HepG2 (cell line): ENCODE data around the gene CLIP2. TPM values are rescaled to one million over a fixed set of nuclear protein-coding genes. Genes with fewer than 3 reads are reported as not detected.

ENCODE experiments used
- ATAC-seq: fragments of 200-7000 bp; cut with Tn5 transposase; 3 replicates; pipeline ENCODE4 v1.9.1; 2020; ENCODE audit warnings: mild to moderate bottlenecking, moderate library complexity
- BruUV-seq: library from RNA; stranded (reverse); fragments of 400-500 nt; replicated peaks from 2 replicates; lab custom pipeline; 2021; lab: Mats Ljungman, UMichigan
- CTCF ChIA-PET: fragments of 300-600 bp; formaldehyde crosslinking; extraction: SDS; loops from one replicate; lab custom pipeline; 2021; ENCODE audit warnings: low total read pairs, inconsistent platforms, low intra/inter-chr PET ratio; lab: Yijun Ruan, JAX
- POLR2A ChIA-PET: fragments of 350-600 bp; sonication (Branson Sonifier 250); formaldehyde crosslinking; loops from one replicate; lab custom pipeline; 2020; ENCODE audit warnings: antibody characterized with exemption, inconsistent platforms; lab: Yijun Ruan, JAX
- DNase-seq: peaks from one replicate; pipeline ENCODE4 v3.0.0-alpha.2; 2015; ENCODE audit warnings: low spot score
- FAIRE-seq: peaks from 3 replicates; lab custom pipeline; 2011; peaks lifted over from hg19 to GRCh38; lab: Jason Lieb, UNC
- H2AFZ ChIP-seq: one replicate; pipeline ENCODE4 v1.6.1; 2011; ENCODE audit warnings: low read length, inconsistent platforms
- H3K27ac ChIP-seq: fragments of 300-600 bp; 3 replicates; pipeline ENCODE4 v1.8.0; 2011; ENCODE audit warnings: mixed run types, mild to moderate bottlenecking, mixed read lengths, low read length, inconsistent platforms; ENCODE audit not compliant: insufficient read depth; ENCODE audit errors: extremely low read length
- H3K27me3 ChIP-seq, 2 experiments: fragments of 200-600 bp in 1 of 2; 2 replicates in 1 of 2; 3 replicates in 1 of 2; pipeline versions ENCODE4 v1.6.0 to v1.8.0; 2011; ENCODE audit warnings: low read length in 2 of 2, mild to moderate bottlenecking in 2 of 2, moderate library complexity in 2 of 2, inconsistent platforms in 1 of 2; ENCODE audit not compliant: insufficient read depth in 2 of 2, control insufficient read depth in 1 of 2
- H3K36me3 ChIP-seq, 2 experiments: fragments of 200-600 bp in 1 of 2; replicated peaks in 1 of 2; 2 replicates in 1 of 2; 3 replicates in 1 of 2; pipeline versions ENCODE4 v1.5.1 to v1.8.0; 2011; ENCODE audit warnings: low read length in 2 of 2, inconsistent platforms in 1 of 2; ENCODE audit not compliant: insufficient read depth in 2 of 2, control insufficient read depth in 1 of 2
- H3K4me1 ChIP-seq: 2 replicates; pipeline ENCODE4 v1.5.1; 2012; ENCODE audit warnings: low read length, inconsistent platforms; ENCODE audit not compliant: insufficient read depth
- H3K4me2 ChIP-seq: 2 replicates; pipeline ENCODE4 v1.6.0; 2011; ENCODE audit warnings: low read depth, low read length, inconsistent platforms
- H3K4me3 ChIP-seq, 3 experiments: fragments of 200-600 bp in 1 of 3; sonication (generic), shearing (Covaris generic) in 1 of 3; replicated peaks in 1 of 3; 2 replicates each; pipeline ENCODE4 v1.5.1; 2011 to 2016; ENCODE audit warnings: low read length in 3 of 3, inconsistent platforms in 2 of 3, low read depth in 2 of 3, mild to moderate bottlenecking in 2 of 3, control low read depth in 1 of 3, mixed read lengths in 1 of 3; ENCODE audit not compliant: insufficient read depth in 1 of 3
- H3K79me2 ChIP-seq: one replicate; pipeline ENCODE4 v1.6.1; 2011; ENCODE audit warnings: low read length, inconsistent platforms; ENCODE audit not compliant: insufficient read depth
- H3K9ac ChIP-seq: 2 replicates; pipeline ENCODE4 v1.6.0; 2011; ENCODE audit warnings: mild to moderate bottlenecking, low read depth, low read length, inconsistent platforms; ENCODE audit not compliant: insufficient read depth
- H3K9me3 ChIP-seq: 2 replicates; pipeline ENCODE4 v1.5.1; 2012; ENCODE audit warnings: mild to moderate bottlenecking, low read length
- H4K20me1 ChIP-seq: 2 replicates; pipeline ENCODE4 v1.6.0; 2011; ENCODE audit warnings: inconsistent platforms, mild to moderate bottlenecking, low read length, moderate library complexity; ENCODE audit not compliant: insufficient read depth
- MBNL3 ChIP-seq: fragments of 250-450 bp; sonication (Bioruptor Pico); conservative IDR thresholded peaks from 2 replicates; pipeline ENCODE4 v1.8.0; 2022; ENCODE audit warnings: mild to moderate bottlenecking, inconsistent platforms
- SRSF1 ChIP-seq: fragments of 200-400 bp; formaldehyde crosslinking; optimal IDR thresholded peaks from 2 replicates; pipeline ENCODE3; 2017; ENCODE audit warnings: mild to moderate bottlenecking, low read depth, low read length, moderate library complexity
- WGBS: methylation state at CpG from one replicate; pipeline ENCODE4 v1.1.6; 2017; ENCODE audit warnings: low lambda C conversion rate; 5-methylcytosine and 5-hydroxymethylcytosine counted together
- in situ Hi-C: cut with HindIII; loops from 2 replicates; pipeline ENCODE4 v1.10.0; 2017; ENCODE audit warnings: low pct_unique_long_range_greater_than_20kb; ENCODE audit not compliant: extremely low pct_ligation_motif_present
- intact Hi-C: fragments of 100-400 bp; cut with micrococcal nuclease; formaldehyde crosslinking; loops from one replicate; pipeline ENCODE4 v1.10.0; 2022; ENCODE audit not compliant: unreplicated experiment
- polyA plus RNA-seq, 8 experiments: library from polyadenylated mRNA; depleted of rRNA in 3 of 8; stranded (reverse) in 7 of 8; unstranded in 1 of 8; fragments of >200 nt; fragmentation: Illumina TruSeq in 4 of 8; extraction: Trizol in 4 of 8; gene quantifications; 2 replicates each; pipeline versions ENCODE4 v1.2.1 to v1.2.3, GENCODE V29; 2011 to 2016; ENCODE audit warnings: low read depth in 4 of 8, missing spikeins in 1 of 8, mixed read lengths in 1 of 8; ENCODE audit not compliant: insufficient read depth in 1 of 8
- total RNA-seq, 5 experiments: library from RNA; depleted of rRNA; stranded (reverse); fragments of >200 nt; fragmentation: Illumina TruSeq; extraction: Trizol; gene quantifications; 2 replicates each; pipeline ENCODE4 v1.2.3, GENCODE V29; 2016; ENCODE audit warnings: low read depth in 1 of 5
- TF ChIP-seq, protein P1 (sequence below): sonication (generic); formaldehyde crosslinking; IDR thresholded peaks from 2 replicates; pipeline ENCODE4 v1.4.0; 2020; ENCODE audit warnings: missing genetic modification reagents

CLIP2 gene
- total and polyA plus RNA-seq, 2 of the 13 experiments (the other 11 are each of a cell fraction or from before 2014, with no cell fraction given): 6.5 to 17.4 TPM

DNA sequence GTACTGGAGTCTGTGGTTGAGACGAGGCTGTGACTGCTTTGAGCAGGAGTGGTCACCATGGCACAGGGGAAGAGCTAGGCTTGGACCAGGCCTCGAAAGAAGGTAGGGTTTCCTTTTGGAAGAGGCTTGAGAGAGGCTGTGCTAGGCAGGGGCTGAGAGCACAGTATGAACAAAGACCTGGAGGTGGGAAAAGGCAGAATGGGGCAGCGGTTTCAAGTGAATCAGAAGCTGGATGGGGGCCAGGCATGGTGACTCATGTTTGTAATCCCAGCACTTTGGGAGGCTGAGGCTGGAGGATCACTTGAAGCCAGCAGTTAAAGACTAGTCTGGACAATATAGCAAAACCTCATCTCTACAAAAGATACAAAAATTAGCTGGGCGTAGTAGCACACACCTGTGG is 65.9 kb downstream of the CLIP2 start (continued):
- TF ChIP-seq, protein P1, sequence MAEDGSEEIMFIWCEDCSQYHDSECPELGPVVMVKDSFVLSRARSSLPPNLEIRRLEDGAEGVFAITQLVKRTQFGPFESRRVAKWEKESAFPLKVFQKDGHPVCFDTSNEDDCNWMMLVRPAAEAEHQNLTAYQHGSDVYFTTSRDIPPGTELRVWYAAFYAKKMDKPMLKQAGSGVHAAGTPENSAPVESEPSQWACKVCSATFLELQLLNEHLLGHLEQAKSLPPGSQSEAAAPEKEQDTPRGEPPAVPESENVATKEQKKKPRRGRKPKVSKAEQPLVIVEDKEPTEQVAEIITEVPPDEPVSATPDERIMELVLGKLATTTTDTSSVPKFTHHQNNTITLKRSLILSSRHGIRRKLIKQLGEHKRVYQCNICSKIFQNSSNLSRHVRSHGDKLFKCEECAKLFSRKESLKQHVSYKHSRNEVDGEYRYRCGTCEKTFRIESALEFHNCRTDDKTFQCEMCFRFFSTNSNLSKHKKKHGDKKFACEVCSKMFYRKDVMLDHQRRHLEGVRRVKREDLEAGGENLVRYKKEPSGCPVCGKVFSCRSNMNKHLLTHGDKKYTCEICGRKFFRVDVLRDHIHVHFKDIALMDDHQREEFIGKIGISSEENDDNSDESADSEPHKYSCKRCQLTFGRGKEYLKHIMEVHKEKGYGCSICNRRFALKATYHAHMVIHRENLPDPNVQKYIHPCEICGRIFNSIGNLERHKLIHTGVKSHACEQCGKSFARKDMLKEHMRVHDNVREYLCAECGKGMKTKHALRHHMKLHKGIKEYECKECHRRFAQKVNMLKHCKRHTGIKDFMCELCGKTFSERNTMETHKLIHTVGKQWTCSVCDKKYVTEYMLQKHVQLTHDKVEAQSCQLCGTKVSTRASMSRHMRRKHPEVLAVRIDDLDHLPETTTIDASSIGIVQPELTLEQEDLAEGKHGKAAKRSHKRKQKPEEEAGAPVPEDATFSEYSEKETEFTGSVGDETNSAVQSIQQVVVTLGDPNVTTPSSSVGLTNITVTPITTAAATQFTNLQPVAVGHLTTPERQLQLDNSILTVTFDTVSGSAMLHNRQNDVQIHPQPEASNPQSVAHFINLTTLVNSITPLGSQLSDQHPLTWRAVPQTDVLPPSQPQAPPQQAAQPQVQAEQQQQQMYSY: peak; percentile 63; the same call in 1 of the 2 replicates

DNA sequence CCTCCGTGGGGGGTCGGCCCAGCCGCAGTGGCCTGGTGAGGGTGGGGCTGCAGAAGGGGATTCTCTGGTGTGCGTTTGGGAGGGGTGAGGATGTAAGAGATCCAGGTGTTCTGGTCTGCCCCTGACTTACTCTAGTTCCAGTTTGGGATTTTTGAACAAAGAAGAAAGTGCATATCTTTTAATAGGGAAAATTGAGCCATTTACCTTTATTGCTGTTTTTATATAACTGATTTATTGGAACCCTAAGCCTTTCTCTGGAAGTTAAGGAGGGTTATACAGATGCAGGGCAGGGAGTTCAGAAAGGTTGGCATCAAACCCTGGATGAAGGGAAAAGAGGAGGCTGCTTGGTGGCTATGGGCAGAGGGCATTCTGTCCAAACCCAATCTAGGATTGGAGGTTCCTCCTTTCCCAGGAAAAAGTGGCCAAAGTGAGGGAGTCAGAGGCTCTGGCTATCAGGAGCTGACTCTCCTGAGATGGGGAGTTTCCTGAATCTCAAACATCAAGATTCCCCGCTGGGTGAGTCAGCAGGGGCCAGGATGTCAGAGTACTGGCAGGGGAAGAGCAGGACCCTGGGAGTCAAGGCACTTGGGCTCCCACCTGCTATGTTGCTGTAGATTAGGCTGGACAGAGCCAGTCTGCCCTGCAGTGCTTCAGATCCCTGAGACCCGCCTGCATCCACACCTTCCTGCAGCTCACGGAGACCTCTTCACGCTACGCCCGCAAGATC is 67.5 kb downstream of the CLIP2 start:
- 89% methylated on average over 5 of the region's 10 CpGs for WGBS
- peaks cover 22 to 28% of the 10 kb centered on the region in 2 experiments; a peak in 4 of 5 replicates for H3K36me3 ChIP-seq
- no peaks in the 10 kb centered on the region for H3K9me3 ChIP-seq
- H2AFZ ChIP-seq: no peak overlapping the region
- H3K4me1 ChIP-seq: no peaks in the 10 kb centered on the region
- H3K4me2 ChIP-seq: no peak overlapping the region
- H3K79me2 ChIP-seq: no peaks in the 10 kb centered on the region
- DNase-seq (no peak), FAIRE-seq (no peak), ATAC-seq (no peak)
- BruUV-seq: TSS peak; percentile 53
- H4K20me1 ChIP-seq: no peaks in the 10 kb centered on the region
- intact Hi-C loops (no loop called here), in situ Hi-C loops (no loop called here)
- POLR2A ChIA-PET: no interaction called here
- no peak overlapping the region for H3K9ac ChIP-seq
- H3K27ac ChIP-seq: no peak overlapping the region
- H3K27me3 ChIP-seq: no peaks in the 10 kb centered on the region
- no peak overlapping the region for H3K4me3 ChIP-seq
- CTCF ChIA-PET: no interaction called here
- TF ChIP-seq MBNL3 (CRISPR knock-in tag) (no peak), SRSF1 (no peak)
- TF ChIP-seq, all 625 proteins: peak for 0
